ENCODE results near the gene RALGPS1. TPM values are rescaled to one million over a fixed set of nuclear protein-coding genes. Genes with fewer than 3 reads are reported as not detected.
A peak's percentile ranks its signal among the peaks of the same experiment; 100 is the strongest.

The RALGPS1 gene
- total RNA-seq, 4 donors from 2014 or later = 2.2 to 10.3 (median 5.4) TPM

- Histone ChIP-seq H3K27ac (no peak overlapping the region), H3K4me3 (no peak overlapping the region), H3K4me1 (peaks cover 38 to 42% of the 10 kb centered on the region in 2 donors), H3K36me3 (no peaks in the 10 kb centered on the region), H3K9me3 (no peaks in the 10 kb centered on the region), H3K27me3 (no peaks in the 10 kb centered on the region)
- TF ChIP-seq POLR2A (IDR thresholded peaks at IDR 0.05) (no peak), CTCF (IDR thresholded peaks at IDR 0.05 in 4 of 5, conservative IDR thresholded peaks at IDR 0.05 in 1 of 5) (no peak)
- intact Hi-C loops (cut with DNase I; ENCODE audit: low total_unique reads) = no loop called here
- in situ Hi-C loops (cut with MboI; ENCODE audit: low sequenced_read_pairs in 4 of 4) = loop anchor here in 2 of 4 donors (5.0 kb wide), 2 partner anchors 259 to 264 kb away; no protein-coding TSS in a partner anchor
- DNase-seq (no peak), ATAC-seq (no peak)
These were observed 287.1 kb downstream of the RALGPS1 start for GRCh38 chr9:127201731-127202130.

- no peak for DNase-seq
- Histone ChIP-seq H3K4me1 (peaks cover 29 to 33% of the 10 kb centered on the region in 2 donors), H3K36me3 (no peaks in the 10 kb centered on the region), H3K9me3 (no peaks in the 10 kb centered on the region), H3K27ac (no peak overlapping the region), H3K4me3 (no peak overlapping the region), H3K27me3 (no peaks in the 10 kb centered on the region)
- ATAC-seq = no peak
- intact Hi-C loops (cut with DNase I; ENCODE audit: low total_unique reads) = no loop called here
- in situ Hi-C loops (cut with MboI; ENCODE audit: low sequenced_read_pairs in 4 of 4) = loop anchor here in 2 of 4 donors (5.0 kb wide), 2 partner anchors 260 to 265 kb away; no protein-coding TSS in a partner anchor
- TF ChIP-seq CTCF (IDR thresholded peaks at IDR 0.05 in 4 of 5, conservative IDR thresholded peaks at IDR 0.05 in 1 of 5) = no peak
- TF ChIP-seq POLR2A (IDR thresholded peaks at IDR 0.05) = no peak
These were observed 288.0 kb downstream of the RALGPS1 start for GRCh38 chr9:127202461-127203169.

DNA sequence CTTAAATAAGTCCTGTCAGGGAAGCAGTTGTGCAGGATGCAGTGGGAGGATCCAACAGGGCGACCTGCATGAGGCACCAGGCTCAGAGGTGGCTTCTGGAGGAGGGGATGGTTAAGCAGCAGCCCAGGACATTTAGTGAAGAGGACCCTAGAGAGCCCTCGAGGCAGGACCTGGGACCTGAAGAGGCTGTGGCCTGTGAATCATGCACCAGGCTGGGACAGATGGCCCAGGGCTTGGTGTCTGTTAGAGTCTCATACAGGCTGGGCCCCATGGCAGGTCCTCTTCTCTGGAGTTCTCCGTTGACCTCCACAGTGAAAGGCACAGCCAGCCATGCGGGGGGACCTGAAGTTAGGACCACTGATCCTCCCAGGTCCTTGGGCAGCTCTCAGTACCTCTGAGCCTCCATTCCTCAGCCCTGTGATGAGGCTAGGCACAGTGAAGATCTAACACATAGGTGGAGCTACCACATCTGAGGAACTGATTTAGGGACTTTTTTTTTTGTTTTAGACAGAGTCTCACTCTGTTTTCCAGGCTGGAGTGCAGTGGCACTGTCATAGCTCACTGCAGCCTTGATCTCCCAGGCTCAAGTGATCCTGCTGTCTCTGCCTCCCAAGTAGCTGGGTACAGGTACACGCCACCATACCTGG lies 289.2 kb downstream of the RALGPS1 start:
- Histone ChIP-seq H3K4me1 (peaks cover 17 to 21% of the 10 kb centered on the region in 2 donors), H3K9me3 (no peaks in the 10 kb centered on the region), H3K4me3 (no peak overlapping the region), H3K36me3 (no peaks in the 10 kb centered on the region), H3K27ac (no peak overlapping the region), H3K27me3 (no peaks in the 10 kb centered on the region)
- no peak for ATAC-seq
- in situ Hi-C loops (cut with MboI; ENCODE audit: low sequenced_read_pairs in 4 of 4) (loop anchor here in 2 of 4 donors (5.0 kb wide), 2 partner anchors 262 to 267 kb away; no protein-coding TSS in a partner anchor), intact Hi-C loops (cut with DNase I; ENCODE audit: low total_unique reads) (no loop called here)
- TF ChIP-seq POLR2A (IDR thresholded peaks at IDR 0.05) = no peak
- no peak for TF ChIP-seq CTCF (IDR thresholded peaks at IDR 0.05 in 4 of 5, conservative IDR thresholded peaks at IDR 0.05 in 1 of 5)
- DNase-seq = no peak

DNA sequence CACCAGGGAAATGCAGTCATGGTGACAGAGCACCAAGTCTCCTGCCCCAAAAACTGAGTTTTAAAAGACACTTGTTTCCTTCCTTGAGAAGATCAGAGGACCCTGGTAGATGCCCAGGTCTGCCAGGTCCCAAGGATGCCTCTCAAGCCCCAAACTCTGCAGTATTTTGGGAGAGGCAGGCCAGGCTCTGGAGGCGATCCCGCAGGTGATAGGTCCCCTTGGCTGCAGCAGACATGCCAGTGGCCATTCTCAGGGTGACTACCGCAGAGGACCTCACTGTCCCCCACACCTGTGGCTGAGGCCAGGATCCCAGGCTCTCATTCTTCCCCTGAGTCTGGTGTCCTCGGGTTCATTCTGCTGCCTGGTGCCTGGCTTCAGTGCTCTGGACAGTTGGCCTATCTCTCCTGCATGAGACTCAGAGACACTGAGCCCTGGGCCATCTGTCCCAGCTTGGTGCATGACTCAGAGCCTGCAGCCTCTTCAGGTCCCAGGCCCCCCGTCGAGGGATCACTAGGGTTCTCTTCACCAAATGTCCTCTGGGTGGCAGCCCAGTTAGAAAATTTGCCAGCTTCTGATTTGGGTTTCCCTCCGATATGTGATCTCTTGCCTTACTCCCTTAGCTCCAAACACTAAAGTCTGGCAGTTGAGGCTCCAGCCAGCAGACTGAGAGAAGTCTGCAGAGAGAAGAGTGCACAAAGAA lies 290.3 kb downstream of the RALGPS1 start:
- TF ChIP-seq CTCF (IDR thresholded peaks at IDR 0.05 in 4 of 5, conservative IDR thresholded peaks at IDR 0.05 in 1 of 5) (peak in 4 of 5 experiments; percentile 15 to 45 (median 24)), POLR2A (IDR thresholded peaks at IDR 0.05) (no peak)
- H3K9me3 ChIP-seq = no peaks in the 10 kb centered on the region
- intact Hi-C loops (cut with DNase I; ENCODE audit: low total_unique reads) = no loop called here
- ATAC-seq (peak; percentile 93), DNase-seq (peak; percentile 78 to 92)
- in situ Hi-C loops (cut with MboI; ENCODE audit: low sequenced_read_pairs in 4 of 4) = loop anchor here in 2 of 4 donors (5.0 kb wide), 2 partner anchors 263 to 268 kb away; no protein-coding TSS in a partner anchor
- no peaks in the 10 kb centered on the region for H3K27me3 ChIP-seq
- H3K4me1 ChIP-seq = peaks cover 11 to 17% of the 10 kb centered on the region in 2 donors
- H3K4me3 ChIP-seq = no peak overlapping the region
- peak overlapping the region; percentile 52 to 74 (median 72) for H3K27ac ChIP-seq
- H3K36me3 ChIP-seq = no peaks in the 10 kb centered on the region

All from gastrocnemius medialis (tissue), 4 donors.